NT2/D1 (cell line): ENCODE data around the gene EP300.
"Not testable (repeated sequence)": the region's sequence is repeated elsewhere in the genome, so short reads cannot be mapped to it uniquely, and the experiment has no call there.

ENCODE experiments used
- DNase-seq: peaks from one replicate; pipeline ENCODE4 v3.0.0-alpha.2; 2011; ENCODE audit warnings: low read depth, low spot score
- H3K27me3 ChIP-seq: 2 replicates; pipeline ENCODE4 v1.6.0; 2011; ENCODE audit warnings: mild to moderate bottlenecking; ENCODE audit not compliant: insufficient read length, insufficient read depth
- H3K36me3 ChIP-seq: 2 replicates; pipeline ENCODE4 v1.6.1; 2011; ENCODE audit warnings: mild to moderate bottlenecking, low read length, mixed read lengths; ENCODE audit not compliant: insufficient read depth, insufficient read length
- H3K4me1 ChIP-seq: 2 replicates; pipeline ENCODE4 v1.5.1; 2011; ENCODE audit not compliant: insufficient read depth, insufficient read length
- H3K4me3 ChIP-seq: 2 replicates; pipeline ENCODE4 v1.5.1; 2011; ENCODE audit warnings: low read depth; ENCODE audit not compliant: insufficient read length
- H3K9ac ChIP-seq: 2 replicates; pipeline ENCODE4 v1.6.0; 2011; ENCODE audit warnings: low read depth; ENCODE audit not compliant: insufficient read length
- H3K9me3 ChIP-seq: 2 replicates; pipeline ENCODE4 v1.5.1; 2011; ENCODE audit warnings: mild to moderate bottlenecking, low read length; ENCODE audit not compliant: insufficient read depth
- SUZ12 ChIP-seq: IDR thresholded peaks from 2 replicates; pipeline ENCODE4 v1.6.1; 2011; ENCODE audit not compliant: insufficient read length, insufficient read depth; ENCODE audit errors: extremely low read depth
- YY1 ChIP-seq: IDR thresholded peaks from 2 replicates; pipeline ENCODE4 v1.6.1; 2011; ENCODE audit not compliant: insufficient read length, insufficient read depth
- ZNF274 ChIP-seq: IDR thresholded peaks from 2 replicates; pipeline ENCODE4 v1.6.1; 2011; ENCODE audit warnings: mild to moderate bottlenecking, low read depth, low read length

EP300 gene

GRCh38 chr22:41132550-41132949 lies 40.2 kb downstream of the EP300 start:
- no peaks in the 10 kb centered on the region for H3K9me3 ChIP-seq
- no peak overlapping the region for H3K9ac ChIP-seq
- peaks cover 72% of the 10 kb centered on the region for H3K36me3 ChIP-seq
- H3K27me3 ChIP-seq, result no peaks in the 10 kb centered on the region
- H3K4me1 ChIP-seq, result no peaks in the 10 kb centered on the region
- no peak overlapping the region for H3K4me3 ChIP-seq
- no peak for DNase-seq
- no peak for TF ChIP-seq ZNF274

- DNase-seq, result no peak
- H3K27me3 ChIP-seq, result no peaks in the 10 kb centered on the region
- no peaks in the 10 kb centered on the region for H3K9me3 ChIP-seq
- TF ChIP-seq ZNF274, result no peak
- TF ChIP-seq YY1, result no peak
- TF ChIP-seq SUZ12, result no peak
- peaks cover 87% of the 10 kb centered on the region for H3K36me3 ChIP-seq
- H3K9ac ChIP-seq, result no peak overlapping the region
- no peak overlapping the region for H3K4me3 ChIP-seq
- no peaks in the 10 kb centered on the region for H3K4me1 ChIP-seq
These were observed 48.1 kb downstream of the EP300 start for GRCh38 chr22:41140365-41140957.

GRCh38 chr22:41145921-41146320 lies 53.5 kb downstream of the EP300 start:
- not testable (repeated sequence) for H3K9ac ChIP-seq, DNase-seq, H3K4me3 ChIP-seq, H3K27me3 ChIP-seq, H3K4me1 ChIP-seq, H3K9me3 ChIP-seq
- H3K36me3 ChIP-seq, result peaks cover 79% of the 10 kb centered on the region

- TF ChIP-seq ZNF274, result no peak
- Histone ChIP-seq H3K27me3 (no peaks in the 10 kb centered on the region), H3K36me3 (peaks cover 80% of the 10 kb centered on the region), H3K4me3 (no peak overlapping the region), H3K4me1 (no peaks in the 10 kb centered on the region), H3K9ac (no peak overlapping the region), H3K9me3 (no peaks in the 10 kb centered on the region)
- DNase-seq, result no peak
These were observed 54.2 kb downstream of the EP300 start for GRCh38 chr22:41146573-41146972.

- Histone ChIP-seq H3K4me1 (no peaks in the 10 kb centered on the region), H3K9me3 (no peaks in the 10 kb centered on the region), H3K9ac (no peak overlapping the region), H3K4me3 (no peak overlapping the region), H3K36me3 (peaks cover 82% of the 10 kb centered on the region), H3K27me3 (no peaks in the 10 kb centered on the region)
- DNase-seq, result no peak
- TF ChIP-seq ZNF274, result no peak
- no peak for TF ChIP-seq YY1
- TF ChIP-seq SUZ12, result no peak
These were observed 55.3 kb downstream of the EP300 start for GRCh38 chr22:41147722-41148121.

GRCh38 chr22:41152902-41153301 lies 60.5 kb downstream of the EP300 start:
- Histone ChIP-seq H3K4me1 (no peaks in the 10 kb centered on the region), H3K9me3 (no peaks in the 10 kb centered on the region), H3K9ac (no peak overlapping the region), H3K4me3 (no peak overlapping the region), H3K36me3 (peaks cover 91% of the 10 kb centered on the region), H3K27me3 (no peaks in the 10 kb centered on the region)
- TF ChIP-seq ZNF274 (no peak), SUZ12 (no peak), YY1 (no peak)
- DNase-seq, result no peak

- Histone ChIP-seq H3K9ac (no peak overlapping the region), H3K36me3 (peaks cover 88% of the 10 kb centered on the region), H3K27me3 (no peaks in the 10 kb centered on the region), H3K9me3 (no peaks in the 10 kb centered on the region), H3K4me3 (no peak overlapping the region), H3K4me1 (no peaks in the 10 kb centered on the region)
- DNase-seq, result no peak
- TF ChIP-seq ZNF274, result no peak
- no peak for TF ChIP-seq YY1
- no peak for TF ChIP-seq SUZ12
These were observed 64.7 kb downstream of the EP300 start for GRCh38 chr22:41157083-41157482.

GRCh38 chr22:41169157-41169556 lies 76.8 kb downstream of the EP300 start:
- no peak for DNase-seq
- H3K36me3 ChIP-seq, result peaks cover 83% of the 10 kb centered on the region
- H3K9me3 ChIP-seq, result no peaks in the 10 kb centered on the region
- no peak for TF ChIP-seq ZNF274
- no peak for TF ChIP-seq YY1
- no peak for TF ChIP-seq SUZ12
- no peaks in the 10 kb centered on the region for H3K4me1 ChIP-seq
- no peak overlapping the region for H3K9ac ChIP-seq
- no peaks in the 10 kb centered on the region for H3K27me3 ChIP-seq
- no peak overlapping the region for H3K4me3 ChIP-seq
